ENCODE results near the gene CRNN. TPM values are rescaled to one million over a fixed set of nuclear protein-coding genes. Genes with fewer than 3 reads are reported as not detected.

CRNN gene
- polyA plus RNA-seq, 1 donor from 2014 or later: not detected

- TF ChIP-seq REST (IDR thresholded peaks at IDR 0.05; ENCODE audit: borderline replicate concordance) (no peak), SMC3 (conservative IDR thresholded peaks at IDR 0.05; ENCODE audit: poor library complexity) (no peak), RAD21 (conservative IDR thresholded peaks at IDR 0.05) (no peak), MXI1 (conservative IDR thresholded peaks at IDR 0.05; ENCODE audit: poor library complexity, severe bottlenecking) (no peak), EP300 (conservative IDR thresholded peaks at IDR 0.05; ENCODE audit: poor library complexity, severe bottlenecking) (no peak), CTCF (IDR thresholded peaks at IDR 0.05; ENCODE audit: poor library complexity, severe bottlenecking) (no peak), TAF1 (IDR thresholded peaks at IDR 0.05; ENCODE audit: low read depth) (no peak), EZH2 (IDR thresholded peaks at IDR 0.05; ENCODE audit: borderline replicate concordance, insufficient read depth, low read length, poor library complexity, severe bottlenecking) (no peak), POLR2AphosphoS5 (IDR thresholded peaks at IDR 0.05) (no peak)
- Histone ChIP-seq H3K27me3 (ENCODE audit: insufficient read depth, low read depth, low read length) (no peaks in the 10 kb centered on the region), H3K27ac (ENCODE audit: low read length) (no peak overlapping the region), H3K9ac (ENCODE audit: low read length) (no peak overlapping the region), H3K79me2 (replicated peaks; ENCODE audit: insufficient read depth, low read length) (no peaks in the 10 kb centered on the region), H3K9me3 (ENCODE audit: low read length) (no peaks in the 10 kb centered on the region), H4K20me1 (ENCODE audit: insufficient read depth) (no peaks in the 10 kb centered on the region), H3K4me3 (ENCODE audit: low read length) (no peak overlapping the region), H2AFZ (ENCODE audit: low read depth, low read length) (no peak overlapping the region), H3F3A (ENCODE audit: insufficient read depth, low read length, poor library complexity, severe bottlenecking) (no peaks in the 10 kb centered on the region), H3K9me2 (ENCODE audit: insufficient read depth, low read length) (no peaks in the 10 kb centered on the region), H3K36me3 (ENCODE audit: insufficient read depth, low read length) (no peaks in the 10 kb centered on the region), H3K4me2 (ENCODE audit: low read length) (no peak overlapping the region)
Measured at GRCh38 chr1:152459596-152460528, 45.8 kb upstream of the CRNN start.

GRCh38 chr1:152458384-152459185, 44.5 kb upstream of the CRNN start:
- Histone ChIP-seq H3K36me3 (ENCODE audit: insufficient read depth, low read length) (no peaks in the 10 kb centered on the region), H3K4me2 (ENCODE audit: low read length) (no peak overlapping the region)

More at GRCh38 chr1:152458384-152459185, 44.5 kb upstream of the CRNN start:
- Histone ChIP-seq H3K27ac (ENCODE audit: low read length) (no peak overlapping the region), H3K9me3 (ENCODE audit: low read length) (no peaks in the 10 kb centered on the region), H4K20me1 (ENCODE audit: insufficient read depth) (no peaks in the 10 kb centered on the region), H3K9ac (ENCODE audit: low read length) (no peak overlapping the region), H3K27me3 (ENCODE audit: insufficient read depth, low read depth, low read length) (no peaks in the 10 kb centered on the region), H3K4me3 (ENCODE audit: low read length) (no peak overlapping the region), H3F3A (ENCODE audit: insufficient read depth, low read length, poor library complexity, severe bottlenecking) (no peaks in the 10 kb centered on the region), H3K79me2 (replicated peaks; ENCODE audit: insufficient read depth, low read length) (no peaks in the 10 kb centered on the region), H3K9me2 (ENCODE audit: insufficient read depth, low read length) (no peaks in the 10 kb centered on the region), H2AFZ (ENCODE audit: low read depth, low read length) (no peak overlapping the region)
- peak; percentile 46 for TF ChIP-seq SMC3 (conservative IDR thresholded peaks at IDR 0.05; ENCODE audit: poor library complexity)
- no peak for TF ChIP-seq EP300 (conservative IDR thresholded peaks at IDR 0.05; ENCODE audit: poor library complexity, severe bottlenecking)
- TF ChIP-seq REST (IDR thresholded peaks at IDR 0.05; ENCODE audit: borderline replicate concordance): no peak
- TF ChIP-seq CTCF (IDR thresholded peaks at IDR 0.05; ENCODE audit: poor library complexity, severe bottlenecking): peak; percentile 60
- TF ChIP-seq TAF1 (IDR thresholded peaks at IDR 0.05; ENCODE audit: low read depth): no peak
- TF ChIP-seq RAD21 (conservative IDR thresholded peaks at IDR 0.05): peak; percentile 67
- TF ChIP-seq POLR2AphosphoS5 (IDR thresholded peaks at IDR 0.05): no peak
- TF ChIP-seq EZH2 (IDR thresholded peaks at IDR 0.05; ENCODE audit: borderline replicate concordance, insufficient read depth, low read length, poor library complexity, severe bottlenecking): no peak
- no peak for TF ChIP-seq MXI1 (conservative IDR thresholded peaks at IDR 0.05; ENCODE audit: poor library complexity, severe bottlenecking)

All from neural cell (in vitro differentiated cells).